Nephron (organoid): Measurements from ENCODE around the gene SHH.
A peak's percentile ranks its signal among the peaks of the same experiment; 100 is the strongest.

Experiments
- H3K27ac Mint-ChIP-seq, 3 experiments: 2 replicates each; pipeline ENCODE4 v1.8.0; 2020; ENCODE audit warnings: mixed read lengths in 3 of 3, mild to moderate bottlenecking in 2 of 3, moderate library complexity in 1 of 3
- H3K27me3 Mint-ChIP-seq: 2 replicates; pipeline ENCODE4 v1.8.0; 2021; ENCODE audit warnings: low read depth, mild to moderate bottlenecking, moderate library complexity, mixed read lengths
- H3K36me3 Mint-ChIP-seq: 2 replicates; pipeline ENCODE4 v1.8.0; 2020; ENCODE audit warnings: low read depth, mixed read lengths
- H3K4me1 Mint-ChIP-seq: 2 replicates; pipeline ENCODE4 v1.8.0; 2020; ENCODE audit warnings: mixed read lengths
- H3K4me3 Mint-ChIP-seq, 3 experiments: 2 replicates each; pipeline ENCODE4 v1.8.0; 2020; ENCODE audit warnings: mild to moderate bottlenecking in 3 of 3, mixed read lengths in 3 of 3, moderate library complexity in 2 of 3
- H3K9me3 Mint-ChIP-seq: 2 replicates; pipeline ENCODE4 v1.8.0; 2020; ENCODE audit warnings: mixed read lengths
- TF ChIP-seq, protein P1 (sequence below), 3 experiments: fragments of 200-600 bp; sonication (generic); IDR thresholded peaks; one replicate each; pipeline ENCODE4 v1.5.0; 2021; ENCODE audit warnings: antibody characterized with exemption in 3 of 3; ENCODE audit not compliant: unreplicated experiment in 3 of 3

Gene SHH

DNA sequence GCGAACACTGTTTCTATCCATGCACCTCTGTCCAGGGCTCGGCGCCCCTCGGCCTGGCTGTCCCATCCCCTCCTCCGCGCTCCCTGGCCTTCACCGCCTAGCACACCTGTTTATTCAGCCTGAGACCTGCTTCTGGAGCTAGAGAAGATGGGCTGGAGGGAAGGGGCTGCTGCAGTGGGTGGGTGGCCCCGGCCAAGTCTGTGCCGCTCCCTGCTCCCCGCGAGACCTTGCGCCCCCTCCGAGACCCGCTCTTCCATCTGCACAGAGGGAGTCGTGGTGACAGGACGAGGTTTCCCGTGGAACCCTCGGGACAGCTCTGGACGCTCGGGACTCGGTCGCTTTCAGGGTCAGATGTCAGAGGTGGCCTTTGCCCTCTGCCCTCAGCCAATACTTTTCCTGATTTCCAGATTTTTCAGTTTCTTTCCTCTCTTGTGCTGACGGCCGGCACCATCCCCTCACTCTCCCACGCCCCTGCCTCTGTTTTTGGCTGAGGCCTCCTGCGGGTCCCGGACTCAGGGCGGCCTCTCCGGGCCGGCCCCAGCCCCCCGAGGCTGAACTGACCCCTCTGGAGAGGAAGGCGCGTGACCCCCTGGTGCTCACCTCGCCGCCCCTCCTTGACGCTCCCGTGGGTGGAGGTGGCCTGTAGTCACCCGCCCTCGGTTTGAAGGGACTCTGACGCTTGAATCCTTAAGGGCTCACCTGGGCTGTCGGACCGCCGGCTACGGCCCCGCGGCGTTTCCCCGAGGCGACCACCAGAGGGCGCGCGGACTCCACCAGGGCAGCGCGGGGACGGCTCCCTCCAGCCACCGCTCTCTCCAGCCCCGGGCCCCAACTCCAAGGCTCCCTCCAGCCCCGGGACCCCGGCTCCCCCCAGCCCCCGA is 15.6 kb downstream of the SHH start:
- peaks cover 68% of the 10 kb centered on the region for H3K27me3 Mint-ChIP-seq
- H3K27ac Mint-ChIP-seq = no peak overlapping the region
- TF ChIP-seq, protein P1, sequence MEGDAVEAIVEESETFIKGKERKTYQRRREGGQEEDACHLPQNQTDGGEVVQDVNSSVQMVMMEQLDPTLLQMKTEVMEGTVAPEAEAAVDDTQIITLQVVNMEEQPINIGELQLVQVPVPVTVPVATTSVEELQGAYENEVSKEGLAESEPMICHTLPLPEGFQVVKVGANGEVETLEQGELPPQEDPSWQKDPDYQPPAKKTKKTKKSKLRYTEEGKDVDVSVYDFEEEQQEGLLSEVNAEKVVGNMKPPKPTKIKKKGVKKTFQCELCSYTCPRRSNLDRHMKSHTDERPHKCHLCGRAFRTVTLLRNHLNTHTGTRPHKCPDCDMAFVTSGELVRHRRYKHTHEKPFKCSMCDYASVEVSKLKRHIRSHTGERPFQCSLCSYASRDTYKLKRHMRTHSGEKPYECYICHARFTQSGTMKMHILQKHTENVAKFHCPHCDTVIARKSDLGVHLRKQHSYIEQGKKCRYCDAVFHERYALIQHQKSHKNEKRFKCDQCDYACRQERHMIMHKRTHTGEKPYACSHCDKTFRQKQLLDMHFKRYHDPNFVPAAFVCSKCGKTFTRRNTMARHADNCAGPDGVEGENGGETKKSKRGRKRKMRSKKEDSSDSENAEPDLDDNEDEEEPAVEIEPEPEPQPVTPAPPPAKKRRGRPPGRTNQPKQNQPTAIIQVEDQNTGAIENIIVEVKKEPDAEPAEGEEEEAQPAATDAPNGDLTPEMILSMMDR (IDR thresholded peaks at IDR 0.05; ENCODE audit: unreplicated experiment in 3 of 3) = peak; percentile 88 to 92 (median 92)
- H3K4me1 Mint-ChIP-seq = no peaks in the 10 kb centered on the region
- no peaks in the 10 kb centered on the region for H3K36me3 Mint-ChIP-seq
- no peak overlapping the region for H3K4me3 Mint-ChIP-seq
- peaks cover 1% of the 10 kb centered on the region for H3K9me3 Mint-ChIP-seq

DNA sequence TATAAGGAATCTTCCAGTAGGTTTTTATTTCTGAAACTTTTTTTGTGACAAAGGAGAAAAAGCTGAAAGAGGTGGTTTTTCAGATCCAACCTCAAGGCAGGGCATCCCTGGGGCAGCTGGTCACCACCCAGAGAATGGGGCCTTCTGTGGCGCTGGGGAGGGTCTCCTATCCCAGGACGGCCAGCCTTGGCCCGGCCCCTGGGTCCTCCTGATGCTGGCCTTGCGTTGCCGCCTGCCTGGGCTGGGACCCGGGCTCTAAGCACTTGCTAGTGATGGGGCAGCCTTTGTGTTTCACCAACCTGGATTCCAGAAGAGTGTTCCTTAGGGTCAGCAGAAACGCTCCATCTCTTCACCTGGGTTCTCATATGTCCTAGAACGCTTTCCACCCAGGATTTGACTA is 16.3 kb downstream of the SHH start:
- TF ChIP-seq, protein P1 (IDR thresholded peaks at IDR 0.05; ENCODE audit: unreplicated experiment in 3 of 3) = no peak
- Mint-ChIP-seq H3K36me3 (no peaks in the 10 kb centered on the region), H3K9me3 (peaks cover 4% of the 10 kb centered on the region), H3K27me3 (peaks cover 68% of the 10 kb centered on the region), H3K27ac (no peak overlapping the region), H3K4me3 (no peak overlapping the region), H3K4me1 (no peaks in the 10 kb centered on the region)

GRCh38 chr7:155795401-155795800 is 16.9 kb downstream of the SHH start:
- Mint-ChIP-seq H3K4me3 (no peak overlapping the region), H3K27ac (no peak overlapping the region), H3K27me3 (peaks cover 62% of the 10 kb centered on the region), H3K36me3 (no peaks in the 10 kb centered on the region), H3K9me3 (peaks cover 4% of the 10 kb centered on the region), H3K4me1 (no peaks in the 10 kb centered on the region)
- TF ChIP-seq, protein P1 (IDR thresholded peaks at IDR 0.05; ENCODE audit: unreplicated experiment in 3 of 3) = no peak

GRCh38 chr7:155794196-155794595 is 18.1 kb downstream of the SHH start:
- Mint-ChIP-seq H3K9me3 (peaks cover 4% of the 10 kb centered on the region), H3K4me1 (no peaks in the 10 kb centered on the region), H3K27me3 (peaks cover 50% of the 10 kb centered on the region), H3K36me3 (no peaks in the 10 kb centered on the region), H3K27ac (no peak overlapping the region), H3K4me3 (no peak overlapping the region)
- TF ChIP-seq, protein P1 (IDR thresholded peaks at IDR 0.05; ENCODE audit: unreplicated experiment in 3 of 3) = no peak

GRCh38 chr7:155793720-155794119 is 18.5 kb downstream of the SHH start:
- Mint-ChIP-seq H3K27me3 (peaks cover 45% of the 10 kb centered on the region), H3K4me1 (no peaks in the 10 kb centered on the region), H3K27ac (no peak overlapping the region), H3K4me3 (no peak overlapping the region), H3K36me3 (no peaks in the 10 kb centered on the region), H3K9me3 (peaks cover 4% of the 10 kb centered on the region)
- TF ChIP-seq, protein P1 (IDR thresholded peaks at IDR 0.05; ENCODE audit: unreplicated experiment in 3 of 3) = no peak
